ENCODE results near the gene RIMBP3B. TPM values are rescaled to one million over a fixed set of nuclear protein-coding genes. Genes with fewer than 3 reads are reported as not detected.
"Not testable (repeated sequence)": the region's sequence is repeated elsewhere in the genome, so short reads cannot be mapped to it uniquely, and the experiment has no call there.

The RIMBP3B gene
- total RNA-seq, 2 donors from 2014 or later, result 0.19 to 0.42 TPM

GRCh38 chr22:21407139-21407538 is 23.6 kb downstream of the RIMBP3B start:
- intact Hi-C loops (cut with DNase I), result not testable (repeated sequence)
- DNase-seq (ENCODE audit: low spot score), result peak; percentile 1

- DNase-seq (ENCODE audit: low spot score); intact Hi-C loops (cut with DNase I): not testable (repeated sequence)
Measured at GRCh38 chr22:21407792-21408191, 24.2 kb downstream of the RIMBP3B start.

- DNase-seq (ENCODE audit: low spot score); intact Hi-C loops (cut with DNase I): not testable (repeated sequence)
Measured at GRCh38 chr22:21416375-21416774, 32.8 kb downstream of the RIMBP3B start.

DNA sequence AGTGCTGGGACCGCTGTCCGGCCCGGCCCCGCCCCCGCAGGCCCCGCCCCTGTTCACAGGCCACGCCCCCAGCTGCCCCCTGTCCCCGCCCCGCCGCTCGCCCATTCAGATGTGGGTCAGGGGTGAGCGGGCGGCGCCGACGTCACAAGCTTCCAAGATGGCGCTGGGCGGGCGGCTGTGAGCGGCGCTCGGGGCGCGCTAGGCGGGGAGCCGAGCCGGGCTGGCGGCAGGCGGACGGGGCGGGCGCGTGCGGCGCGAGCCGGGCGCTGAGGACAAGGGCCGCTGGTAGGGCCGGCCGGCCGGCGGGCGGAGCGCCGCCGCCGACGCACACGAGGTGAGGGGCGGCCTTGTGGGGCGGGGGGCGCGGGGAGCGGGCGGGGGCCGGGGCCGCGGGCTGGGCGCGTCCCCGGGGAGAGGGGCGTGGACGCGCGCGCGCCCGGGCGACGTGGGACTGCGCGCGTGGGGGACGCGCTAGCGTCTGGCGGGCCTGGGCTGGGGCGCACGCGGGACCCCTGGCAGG is 33.7 kb downstream of the RIMBP3B start, which contains the start of gene HIC2:
Gene HIC2, plus strand, starts transcription at position 145 of the 520 bp plus-strand sequence. CDS start 25,461 bp downstream, outside the sequence.
- intact Hi-C loops (cut with DNase I), result not testable (repeated sequence)

DNA sequence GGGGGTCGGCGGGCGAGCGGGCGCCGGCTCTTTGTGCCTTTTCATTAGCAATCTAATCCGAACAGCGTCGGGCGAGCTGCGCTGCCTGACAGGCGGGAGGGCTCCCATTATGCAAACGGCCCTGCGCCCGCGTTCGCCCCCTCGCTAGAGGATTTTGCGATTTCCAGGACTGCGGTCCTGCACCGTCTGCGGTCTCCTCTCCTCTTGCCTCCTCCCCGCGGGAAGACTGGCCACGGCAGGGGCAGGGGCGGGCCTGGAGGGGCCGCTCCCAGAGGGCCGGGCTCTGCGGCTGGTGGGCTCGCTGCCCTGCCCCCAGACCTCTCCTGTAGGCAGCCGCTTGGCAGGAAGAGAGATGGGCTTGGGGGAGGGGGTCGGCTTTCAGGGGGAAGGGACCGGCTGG is 34.3 kb downstream of the RIMBP3B start:
- intact Hi-C loops (cut with DNase I), result not testable (repeated sequence)
- DNase-seq (ENCODE audit: low spot score), result peak; percentile 75

More for the DNA sequence above, 33.7 kb downstream of the RIMBP3B start, which contains the start of gene HIC2:
- not testable (repeated sequence) for DNase-seq (ENCODE audit: low spot score)

DNA sequence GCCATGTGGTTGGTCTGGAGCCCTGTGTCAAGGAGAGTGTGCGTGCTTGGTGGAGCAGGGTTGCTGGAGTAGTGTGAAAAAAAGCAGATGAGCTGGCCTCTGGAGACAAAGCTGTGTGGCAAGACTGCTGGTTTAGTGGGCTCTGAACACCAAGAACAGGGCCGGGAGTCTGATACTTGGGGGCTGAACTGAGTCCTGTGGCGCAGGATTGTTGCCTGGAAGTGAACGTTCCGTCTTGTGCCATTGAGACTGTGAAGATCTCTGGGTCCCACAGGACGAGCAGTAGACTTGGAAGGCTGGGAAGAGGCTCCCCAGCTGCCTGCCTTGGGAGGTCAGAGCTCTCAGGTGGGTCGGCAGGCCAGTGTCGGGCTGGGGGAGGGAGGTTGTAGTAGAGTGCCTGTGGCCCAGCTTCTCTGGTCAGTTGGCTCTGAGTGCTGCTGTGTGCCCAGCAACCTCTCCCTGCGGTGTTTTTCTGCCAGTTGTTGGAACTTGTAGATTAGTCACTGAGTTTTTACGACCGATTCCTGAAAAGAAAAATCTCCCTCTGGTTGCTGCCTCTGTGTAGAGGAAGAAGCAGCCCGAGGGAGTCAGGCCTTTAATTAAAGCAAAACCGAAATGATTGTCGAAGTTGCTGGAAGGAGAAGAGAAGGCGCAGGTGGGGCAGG is 35.6 kb downstream of the RIMBP3B start:
- intact Hi-C loops (cut with DNase I), result not testable (repeated sequence)
- DNase-seq (ENCODE audit: low spot score), result peak; percentile 66

- intact Hi-C loops (cut with DNase I); DNase-seq (ENCODE audit: low spot score): not testable (repeated sequence)
Measured at GRCh38 chr22:21420180-21420763, 36.7 kb downstream of the RIMBP3B start.

GRCh38 chr22:21424084-21424709 is 40.6 kb downstream of the RIMBP3B start:
- not testable (repeated sequence) for DNase-seq (ENCODE audit: low spot score)

GRCh38 chr22:21434378-21435233 is 51.1 kb downstream of the RIMBP3B start:
- intact Hi-C loops (cut with DNase I); DNase-seq (ENCODE audit: low spot score): not testable (repeated sequence)

More at GRCh38 chr22:21424084-21424709, 40.6 kb downstream of the RIMBP3B start:
- intact Hi-C loops (cut with DNase I), result not testable (repeated sequence)

DNA sequence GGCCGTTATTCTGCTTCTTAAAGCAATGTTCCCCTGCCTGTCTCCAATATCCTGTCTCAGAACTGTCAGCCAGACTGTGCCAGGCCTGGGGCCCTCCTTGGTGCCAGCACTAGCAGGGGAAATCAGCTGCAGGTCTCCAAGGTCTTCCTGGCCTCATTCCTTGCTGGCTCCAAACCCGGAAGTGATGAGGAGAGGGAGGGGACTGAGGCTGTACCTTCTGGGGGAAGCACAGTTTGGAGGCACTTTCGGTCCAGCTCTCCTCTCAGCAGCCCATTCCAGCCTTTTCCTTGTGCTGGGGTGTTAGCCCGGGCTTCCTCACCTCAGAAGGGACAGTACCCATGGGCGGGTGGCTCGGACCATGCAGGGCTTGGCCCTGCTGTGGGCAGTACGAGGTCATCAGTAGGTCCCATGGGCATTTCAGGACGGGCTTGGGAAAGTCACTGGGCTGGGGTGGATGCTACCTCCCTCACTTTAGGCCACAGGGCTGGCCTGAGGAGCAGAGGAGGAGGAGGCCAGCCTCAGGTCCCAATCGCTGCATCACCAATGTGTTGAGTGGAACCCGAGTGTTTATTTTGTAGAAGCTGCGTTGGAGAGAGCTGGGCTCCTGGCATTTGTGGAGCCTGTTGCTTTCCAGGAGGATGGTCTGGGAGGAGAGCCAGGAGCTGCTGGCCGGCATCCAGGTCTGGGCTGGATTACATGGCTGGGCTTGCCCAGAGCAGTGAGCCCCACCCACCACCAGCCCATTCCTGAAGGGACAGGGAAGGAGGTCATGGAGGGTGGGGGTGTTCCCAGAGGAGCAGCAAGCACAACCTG is 52.7 kb downstream of the RIMBP3B start:
- DNase-seq (ENCODE audit: low spot score), result peak; percentile 74

DNA sequence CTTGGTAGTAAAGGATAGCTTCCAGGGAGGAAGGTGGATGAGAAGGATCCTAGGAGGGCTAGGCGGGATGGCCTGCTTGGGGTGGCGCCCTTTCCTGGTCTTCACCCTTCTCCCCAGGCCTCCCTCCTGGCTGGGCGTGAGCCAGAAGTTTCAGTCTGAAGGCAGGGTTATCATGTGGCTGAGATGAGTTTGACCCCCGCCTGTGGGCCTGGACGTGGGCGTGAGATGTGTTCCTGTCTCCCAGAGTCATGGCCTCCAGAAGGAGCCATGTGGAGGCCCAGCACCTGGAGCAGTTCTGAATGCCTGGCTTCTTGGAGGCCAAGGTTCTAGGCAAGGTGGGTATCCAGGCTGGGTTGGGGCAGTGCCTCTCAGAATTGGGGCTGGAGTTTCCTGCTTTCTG is 54.5 kb downstream of the RIMBP3B start:
- intact Hi-C loops (cut with DNase I), result not testable (repeated sequence)
- peak; percentile 0 for DNase-seq (ENCODE audit: low spot score)

More for the DNA sequence above, 52.7 kb downstream of the RIMBP3B start:
- intact Hi-C loops (cut with DNase I), result not testable (repeated sequence)

Other genes with a start within 250 kb of the RIMBP3B start
- 1 to 10 TPM; 3.3 to 3.8 TPM for gene HIC2, start 33.6 kb downstream of the RIMBP3B start, total RNA-seq
- gene TMEM191C, start 83.6 kb downstream of the RIMBP3B start, total RNA-seq, result under 1 TPM; 0.51 to 0.81 TPM
- under 1 TPM in 1 of 2 donors, not detected in 1; 0.14 TPM for gene RIMBP3C, start 167.7 kb downstream of the RIMBP3B start, total RNA-seq
- gene UBE2L3, start 184.0 kb downstream of the RIMBP3B start, total RNA-seq, result 10 to 100 TPM; 36.2 to 36.8 TPM
- 1 to 10 TPM; 7.1 to 8.5 TPM for gene YDJC, start 246.3 kb downstream of the RIMBP3B start, total RNA-seq
- under 1 TPM; 0.23 to 0.38 TPM for gene CCDC116, start 249.0 kb downstream of the RIMBP3B start, total RNA-seq

Measured in posterior vena cava (tissue), 2 donors.